ENCODE results near the gene HAPLN1. TPM values are rescaled to one million over a fixed set of nuclear protein-coding genes. Genes with fewer than 3 reads are reported as not detected.
A peak's percentile ranks its signal among the peaks of the same experiment; 100 is the strongest.

HAPLN1 gene
- polyA plus RNA-seq, 1 of the 3 experiments (the other 2 are of a cell fraction), result 0.30 TPM

DNA sequence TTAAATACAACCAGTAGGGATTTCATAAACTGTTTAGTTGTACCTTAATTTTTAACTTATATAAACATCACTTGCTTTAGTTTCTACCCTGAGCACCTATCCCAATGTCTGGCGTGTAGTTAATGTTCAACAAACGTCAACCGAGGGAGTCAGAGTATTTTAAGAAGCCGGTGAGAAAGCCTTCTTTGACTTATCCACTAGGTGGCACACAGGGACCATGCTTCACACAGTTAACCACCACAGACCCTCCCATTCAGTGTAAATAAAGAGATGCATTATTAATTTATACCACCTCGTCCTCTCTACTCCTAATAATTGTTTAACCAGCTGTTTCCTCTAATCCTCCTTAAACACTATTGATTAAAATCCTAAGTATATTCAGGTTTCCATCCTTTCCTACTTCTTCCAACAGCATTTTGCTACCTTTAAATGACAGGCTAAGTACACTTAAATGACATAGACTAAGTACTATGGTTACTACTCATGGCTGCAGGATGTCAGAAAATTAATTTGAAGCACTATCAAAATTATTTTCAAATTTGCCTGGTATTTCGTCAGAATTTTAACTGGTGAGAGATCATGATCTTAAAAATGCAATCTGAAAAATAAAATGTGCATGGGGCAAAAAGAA lies 2.3 kb downstream of the HAPLN1 start:
- H3K4me1 ChIP-seq (ENCODE audit: control insufficient read depth in 1 of 2, insufficient read depth in 2 of 2, low read depth in 1 of 2, low read length in 1 of 2), result peaks cover 0 to 8% of the 10 kb centered on the region in 2 experiments; a peak in 2 of 4 replicates
- DNase-seq, result peak; percentile 66
- no peak overlapping the region for H3K9ac ChIP-seq
- H3K36me3 ChIP-seq (replicated peaks in 1 of 2; ENCODE audit: control insufficient read depth in 1 of 2, insufficient read depth in 2 of 2, low read length in 1 of 2), result no peaks in the 10 kb centered on the region
- peak overlapping the region in 1 of 2 experiments; percentile 26; a peak in 1 of 4 replicates for H3K4me3 ChIP-seq (ENCODE audit: low read depth in 2 of 2, low read length in 1 of 2)
- H3K27ac ChIP-seq (ENCODE audit: low read depth in 2 of 2, low read length in 1 of 2), result no peak overlapping the region
- 6% methylated on average over 6 of the region's 6 CpGs for WGBS (ENCODE audit: low lambda C conversion rate)
- no peaks in the 10 kb centered on the region for H3K9me2 ChIP-seq
- no peaks in the 10 kb centered on the region for H3K27me3 ChIP-seq (ENCODE audit: insufficient read depth)
- no peak overlapping the region for H2AFZ ChIP-seq (ENCODE audit: low read depth)
- peak; percentile 98 for TF ChIP-seq RAD21 (IDR thresholded peaks at IDR 0.05; ENCODE audit: low read length)
- TF ChIP-seq SMC3 (IDR thresholded peaks at IDR 0.05; ENCODE audit: low read depth, low read length), result peak; percentile 81
- TF ChIP-seq, protein P1, sequence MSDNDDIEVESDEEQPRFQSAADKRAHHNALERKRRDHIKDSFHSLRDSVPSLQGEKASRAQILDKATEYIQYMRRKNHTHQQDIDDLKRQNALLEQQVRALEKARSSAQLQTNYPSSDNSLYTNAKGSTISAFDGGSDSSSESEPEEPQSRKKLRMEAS (IDR thresholded peaks at IDR 0.05; ENCODE audit: low read depth), result no peak
- TF ChIP-seq, protein P2, sequence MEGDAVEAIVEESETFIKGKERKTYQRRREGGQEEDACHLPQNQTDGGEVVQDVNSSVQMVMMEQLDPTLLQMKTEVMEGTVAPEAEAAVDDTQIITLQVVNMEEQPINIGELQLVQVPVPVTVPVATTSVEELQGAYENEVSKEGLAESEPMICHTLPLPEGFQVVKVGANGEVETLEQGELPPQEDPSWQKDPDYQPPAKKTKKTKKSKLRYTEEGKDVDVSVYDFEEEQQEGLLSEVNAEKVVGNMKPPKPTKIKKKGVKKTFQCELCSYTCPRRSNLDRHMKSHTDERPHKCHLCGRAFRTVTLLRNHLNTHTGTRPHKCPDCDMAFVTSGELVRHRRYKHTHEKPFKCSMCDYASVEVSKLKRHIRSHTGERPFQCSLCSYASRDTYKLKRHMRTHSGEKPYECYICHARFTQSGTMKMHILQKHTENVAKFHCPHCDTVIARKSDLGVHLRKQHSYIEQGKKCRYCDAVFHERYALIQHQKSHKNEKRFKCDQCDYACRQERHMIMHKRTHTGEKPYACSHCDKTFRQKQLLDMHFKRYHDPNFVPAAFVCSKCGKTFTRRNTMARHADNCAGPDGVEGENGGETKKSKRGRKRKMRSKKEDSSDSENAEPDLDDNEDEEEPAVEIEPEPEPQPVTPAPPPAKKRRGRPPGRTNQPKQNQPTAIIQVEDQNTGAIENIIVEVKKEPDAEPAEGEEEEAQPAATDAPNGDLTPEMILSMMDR (IDR thresholded peaks at IDR 0.05), result peak; percentile 92
- TF ChIP-seq, protein P3, sequence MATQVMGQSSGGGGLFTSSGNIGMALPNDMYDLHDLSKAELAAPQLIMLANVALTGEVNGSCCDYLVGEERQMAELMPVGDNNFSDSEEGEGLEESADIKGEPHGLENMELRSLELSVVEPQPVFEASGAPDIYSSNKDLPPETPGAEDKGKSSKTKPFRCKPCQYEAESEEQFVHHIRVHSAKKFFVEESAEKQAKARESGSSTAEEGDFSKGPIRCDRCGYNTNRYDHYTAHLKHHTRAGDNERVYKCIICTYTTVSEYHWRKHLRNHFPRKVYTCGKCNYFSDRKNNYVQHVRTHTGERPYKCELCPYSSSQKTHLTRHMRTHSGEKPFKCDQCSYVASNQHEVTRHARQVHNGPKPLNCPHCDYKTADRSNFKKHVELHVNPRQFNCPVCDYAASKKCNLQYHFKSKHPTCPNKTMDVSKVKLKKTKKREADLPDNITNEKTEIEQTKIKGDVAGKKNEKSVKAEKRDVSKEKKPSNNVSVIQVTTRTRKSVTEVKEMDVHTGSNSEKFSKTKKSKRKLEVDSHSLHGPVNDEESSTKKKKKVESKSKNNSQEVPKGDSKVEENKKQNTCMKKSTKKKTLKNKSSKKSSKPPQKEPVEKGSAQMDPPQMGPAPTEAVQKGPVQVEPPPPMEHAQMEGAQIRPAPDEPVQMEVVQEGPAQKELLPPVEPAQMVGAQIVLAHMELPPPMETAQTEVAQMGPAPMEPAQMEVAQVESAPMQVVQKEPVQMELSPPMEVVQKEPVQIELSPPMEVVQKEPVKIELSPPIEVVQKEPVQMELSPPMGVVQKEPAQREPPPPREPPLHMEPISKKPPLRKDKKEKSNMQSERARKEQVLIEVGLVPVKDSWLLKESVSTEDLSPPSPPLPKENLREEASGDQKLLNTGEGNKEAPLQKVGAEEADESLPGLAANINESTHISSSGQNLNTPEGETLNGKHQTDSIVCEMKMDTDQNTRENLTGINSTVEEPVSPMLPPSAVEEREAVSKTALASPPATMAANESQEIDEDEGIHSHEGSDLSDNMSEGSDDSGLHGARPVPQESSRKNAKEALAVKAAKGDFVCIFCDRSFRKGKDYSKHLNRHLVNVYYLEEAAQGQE (IDR thresholded peaks at IDR 0.05; ENCODE audit: low read depth, low read length), result no peak
- no peak for TF ChIP-seq POLR2AphosphoS5 (IDR thresholded peaks at IDR 0.05; ENCODE audit: low read depth, low read length)
- ChIA-PET CTCF (interaction anchor here (0.5 to 2.3 kb wide), 30 partner anchors 9 to 1427 kb away, joined by 3 to 9 read pairs (median 4); no protein-coding TSS in a partner anchor), POLR2A (no interaction called here)
- no peaks in the 10 kb centered on the region for H3K9me3 ChIP-seq
- H4K20me1 ChIP-seq (ENCODE audit: insufficient read depth), result no peaks in the 10 kb centered on the region
- H3K79me2 ChIP-seq (ENCODE audit: insufficient read depth), result no peaks in the 10 kb centered on the region
- H3F3A ChIP-seq (replicated peaks; ENCODE audit: insufficient read depth), result no peaks in the 10 kb centered on the region
- no peak overlapping the region for H3K4me2 ChIP-seq

DNA sequence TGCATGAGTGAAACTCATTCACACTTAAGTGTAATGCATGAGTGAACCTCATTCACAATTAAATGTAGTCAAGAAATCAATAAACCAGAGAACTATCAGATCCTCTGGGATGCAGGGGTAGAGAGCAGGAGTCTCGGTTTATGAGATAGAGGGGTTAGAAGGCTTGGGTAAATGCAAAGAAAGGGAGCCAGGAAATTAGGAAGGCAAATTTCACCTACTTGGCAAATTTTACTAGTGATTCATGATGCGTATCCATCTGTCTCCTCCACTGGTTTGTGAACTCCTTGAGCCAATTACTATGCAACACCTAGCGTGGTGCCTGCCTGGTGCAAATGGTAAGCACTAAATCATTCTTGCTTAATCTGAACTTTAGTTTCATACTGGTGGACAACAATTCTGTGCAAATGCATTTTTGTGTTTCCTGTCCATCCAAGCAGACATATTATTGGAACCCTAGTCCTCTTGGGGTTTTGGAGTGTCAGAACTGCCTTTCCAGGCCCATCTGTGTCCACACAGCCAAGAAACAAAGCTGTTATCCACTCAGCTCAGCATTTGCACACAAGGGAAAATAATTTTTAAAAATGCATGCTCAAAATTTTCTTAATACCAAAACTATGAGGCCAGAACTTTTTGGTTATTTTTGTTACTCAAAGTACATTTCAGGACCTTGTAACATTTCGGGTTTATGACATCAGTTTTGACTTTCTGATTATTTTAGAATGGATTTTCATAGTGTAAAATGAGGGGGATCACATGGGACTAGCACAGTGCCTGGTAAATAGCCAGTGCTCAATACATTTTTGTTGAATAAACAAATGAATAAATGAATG lies 5.2 kb downstream of the HAPLN1 start:
- DNase-seq, result no peak
- H3K4me3 ChIP-seq (ENCODE audit: low read depth in 2 of 2, low read length in 1 of 2), result no peak overlapping the region
- H3K27me3 ChIP-seq (ENCODE audit: insufficient read depth), result no peaks in the 10 kb centered on the region
- WGBS (ENCODE audit: low lambda C conversion rate), result 55% methylated on average over 4 of the region's 4 CpGs
- H4K20me1 ChIP-seq (ENCODE audit: insufficient read depth), result no peaks in the 10 kb centered on the region
- peaks cover 0 to 5% of the 10 kb centered on the region in 2 experiments; a peak in 2 of 4 replicates for H3K4me1 ChIP-seq (ENCODE audit: control insufficient read depth in 1 of 2, insufficient read depth in 2 of 2, low read depth in 1 of 2, low read length in 1 of 2)
- H3K9me3 ChIP-seq, result no peaks in the 10 kb centered on the region
- no peaks in the 10 kb centered on the region for H3K79me2 ChIP-seq (ENCODE audit: insufficient read depth)
- no peak overlapping the region for H3K9ac ChIP-seq
- no peaks in the 10 kb centered on the region for H3K36me3 ChIP-seq (replicated peaks in 1 of 2; ENCODE audit: control insufficient read depth in 1 of 2, insufficient read depth in 2 of 2, low read length in 1 of 2)
- no peaks in the 10 kb centered on the region for H3K9me2 ChIP-seq
- no peaks in the 10 kb centered on the region for H3F3A ChIP-seq (replicated peaks; ENCODE audit: insufficient read depth)
- H3K27ac ChIP-seq (ENCODE audit: low read depth in 2 of 2, low read length in 1 of 2), result no peak overlapping the region
- ChIA-PET CTCF (interaction anchor here (1.5 kb wide), 1 partner anchor 212 kb away, joined by 4 read pairs; no protein-coding TSS in a partner anchor), POLR2A (no interaction called here)
- H2AFZ ChIP-seq (ENCODE audit: low read depth), result no peak overlapping the region
- H3K4me2 ChIP-seq, result no peak overlapping the region
- no peak for TF ChIP-seq TCF12 (IDR thresholded peaks at IDR 0.05)
- TF ChIP-seq, protein P3 (IDR thresholded peaks at IDR 0.05; ENCODE audit: low read depth, low read length), result no peak
- no peak for TF ChIP-seq EZH2phosphoT487 (IDR thresholded peaks at IDR 0.05; ENCODE audit: borderline replicate concordance, low read depth)
- TF ChIP-seq POLR2AphosphoS5 (IDR thresholded peaks at IDR 0.05; ENCODE audit: low read depth, low read length), result no peak
- TF ChIP-seq, protein P1 (IDR thresholded peaks at IDR 0.05; ENCODE audit: low read depth), result no peak
- TF ChIP-seq, protein P4, sequence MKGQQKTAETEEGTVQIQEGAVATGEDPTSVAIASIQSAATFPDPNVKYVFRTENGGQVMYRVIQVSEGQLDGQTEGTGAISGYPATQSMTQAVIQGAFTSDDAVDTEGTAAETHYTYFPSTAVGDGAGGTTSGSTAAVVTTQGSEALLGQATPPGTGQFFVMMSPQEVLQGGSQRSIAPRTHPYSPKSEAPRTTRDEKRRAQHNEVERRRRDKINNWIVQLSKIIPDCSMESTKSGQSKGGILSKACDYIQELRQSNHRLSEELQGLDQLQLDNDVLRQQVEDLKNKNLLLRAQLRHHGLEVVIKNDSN (IDR thresholded peaks at IDR 0.05; ENCODE audit: borderline replicate concordance, low read depth), result no peak
- TF ChIP-seq JUND (IDR thresholded peaks at IDR 0.05), result no peak
- no peak for TF ChIP-seq SIN3A (IDR thresholded peaks at IDR 0.05; ENCODE audit: borderline replicate concordance, low read depth, low read length)

Measured in SK-N-SH (cell line).